Central memory CD4-positive, alpha-beta T cell (primary cell): ENCODE measurements around the gene EWSR1.
A peak's percentile ranks its signal among the peaks of the same experiment; 100 is the strongest.

Experiments
- DNase-seq: peaks from one replicate; pipeline ENCODE4 v3.0.0; 2022

The EWSR1 gene

DNA sequence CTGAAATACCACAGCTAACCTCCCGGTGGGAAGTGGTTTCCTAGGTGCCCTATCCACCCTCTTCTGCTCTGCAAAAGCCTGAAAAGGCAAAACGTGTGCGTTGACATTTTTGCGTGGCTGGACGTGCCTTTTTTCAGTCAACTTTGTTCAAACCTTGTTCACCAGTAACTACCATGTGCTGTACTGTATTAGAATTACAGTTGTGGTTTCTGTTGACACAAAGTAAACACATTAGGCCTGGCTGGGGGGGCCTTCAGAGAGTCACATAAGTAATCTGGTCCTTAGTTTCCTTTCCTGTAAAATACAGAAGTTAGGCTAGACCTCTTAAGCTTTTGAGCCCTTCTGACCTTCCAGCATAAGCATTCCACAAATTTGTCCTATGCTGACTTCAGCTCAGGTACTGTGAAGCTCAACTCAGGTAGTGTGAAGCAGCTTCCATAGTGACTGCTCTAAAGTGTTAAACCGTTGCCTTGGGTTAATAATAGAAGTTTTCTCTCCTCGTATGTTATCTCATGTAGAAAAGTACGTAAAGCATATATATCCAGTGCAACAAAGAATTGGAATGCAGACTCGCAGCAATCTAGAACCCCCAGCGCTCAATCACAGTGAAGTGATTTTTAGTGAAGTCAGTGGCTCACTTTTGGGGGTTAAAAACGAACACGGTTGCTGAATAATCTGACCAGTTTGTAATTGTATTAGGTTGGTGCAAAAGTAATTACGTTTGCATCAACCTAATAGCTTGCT is 1.8 kb downstream of the EWSR1 start:
- no peak for DNase-seq

DNA sequence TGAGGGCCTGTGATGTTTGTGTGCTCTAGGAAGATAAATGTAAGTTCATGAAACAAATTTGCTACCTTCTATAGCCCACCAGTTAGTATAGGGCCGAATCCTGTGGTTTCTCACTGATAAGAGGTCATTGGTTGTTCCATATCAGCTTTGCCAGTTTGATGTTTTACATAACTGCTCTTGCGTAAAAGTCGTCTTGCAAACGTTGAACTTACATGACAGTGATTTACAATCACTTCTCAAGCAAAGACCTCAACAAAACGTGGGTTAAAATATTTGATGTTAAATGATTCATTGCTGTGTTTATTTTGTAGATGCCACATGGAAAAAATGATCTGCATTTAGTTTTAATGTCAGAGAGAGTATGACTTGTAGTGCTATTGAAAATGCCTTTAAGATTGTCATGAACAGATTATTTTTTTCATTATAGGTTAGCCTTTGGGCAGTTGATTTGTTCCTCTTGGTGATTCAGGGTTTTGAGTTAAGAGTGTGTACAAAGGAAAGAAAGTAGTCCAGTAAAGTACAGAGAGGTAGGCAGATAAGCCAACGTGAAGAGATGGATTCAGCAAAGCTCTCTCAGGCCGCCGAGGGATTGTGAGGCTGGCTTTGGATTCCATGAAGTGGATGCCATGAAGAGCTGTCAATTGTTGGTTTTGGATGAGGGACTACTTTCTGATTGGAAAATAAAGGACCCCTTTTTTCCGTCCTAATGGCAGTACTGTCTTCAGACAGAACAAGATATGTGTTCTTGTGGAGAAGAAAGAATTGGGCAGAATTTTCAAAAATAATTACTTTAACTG is 2.6 kb downstream of the EWSR1 start:
- DNase-seq, result no peak

DNA sequence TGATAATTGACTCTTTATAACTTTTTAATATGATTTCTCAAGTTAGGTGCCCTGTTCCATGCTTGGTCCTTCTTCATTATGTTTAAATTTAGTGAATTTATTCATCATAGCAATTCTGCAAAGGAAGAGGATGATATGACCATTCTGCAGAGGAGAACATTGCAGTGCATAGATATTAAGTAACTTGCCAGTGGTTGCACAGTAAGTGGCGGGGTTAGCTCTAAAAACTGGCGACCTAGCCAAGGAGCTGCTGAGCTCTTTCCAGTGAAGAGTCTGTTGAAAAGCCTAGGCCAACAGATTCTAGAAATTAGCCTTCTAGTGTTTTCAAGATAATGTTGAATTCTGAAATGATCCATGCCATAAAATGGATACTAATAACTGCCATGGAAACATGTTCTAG is 4.6 kb downstream of the EWSR1 start:
- DNase-seq, result no peak

DNA sequence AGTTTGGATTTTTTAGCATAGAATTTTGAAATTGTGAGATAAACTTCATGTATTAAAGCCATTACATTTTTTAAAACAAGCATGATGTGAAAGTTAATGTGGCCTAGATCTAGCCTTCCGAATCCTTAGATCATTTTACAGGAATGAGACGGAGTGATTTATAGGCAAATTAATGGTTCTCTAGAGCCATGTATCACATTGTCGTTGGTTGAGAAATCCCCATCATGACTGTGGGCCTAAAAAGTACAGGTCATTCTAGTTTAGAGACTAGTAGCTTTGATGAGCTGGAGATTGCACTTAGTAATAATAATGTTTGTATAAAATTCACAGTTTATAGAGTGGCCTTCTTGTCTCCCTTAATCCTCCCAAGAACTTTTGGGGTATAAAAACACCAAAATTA is 7.1 kb downstream of the EWSR1 start:
- DNase-seq, result no peak

DNA sequence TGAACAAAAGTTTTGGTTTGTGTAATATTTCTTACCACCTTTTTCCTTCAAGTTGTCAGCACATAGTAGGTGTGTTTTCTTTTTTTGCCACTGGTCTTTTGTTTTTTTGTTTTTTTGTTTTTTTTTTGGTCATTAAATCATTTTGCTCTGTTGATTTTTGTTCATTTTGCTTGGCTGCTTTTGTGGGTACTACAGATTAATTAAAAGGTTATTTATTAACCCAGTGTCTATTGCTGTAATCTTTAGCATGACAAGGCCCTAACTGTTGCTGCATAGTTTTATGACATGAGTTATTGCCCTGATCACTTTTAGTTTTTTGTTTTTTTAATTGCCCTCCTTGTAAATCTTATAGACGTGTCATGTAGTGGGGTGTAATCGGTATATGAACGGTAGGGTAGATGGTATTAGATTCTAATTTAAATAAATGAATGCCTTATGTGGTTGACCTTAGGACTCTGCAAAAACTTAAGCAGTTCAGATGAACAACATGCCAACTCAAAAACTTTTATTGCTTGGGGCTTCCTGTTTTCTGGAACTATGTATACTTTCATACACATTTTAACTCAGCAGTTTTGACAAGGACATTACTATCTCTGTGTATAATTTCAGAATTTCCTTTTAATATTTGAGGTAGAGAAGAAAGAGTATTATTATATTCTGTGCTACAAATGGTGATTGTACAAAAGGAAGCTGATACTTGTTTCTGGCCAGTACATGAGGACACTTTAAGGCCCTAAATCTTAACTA is 7.9 kb downstream of the EWSR1 start:
- DNase-seq, result no peak

DNA sequence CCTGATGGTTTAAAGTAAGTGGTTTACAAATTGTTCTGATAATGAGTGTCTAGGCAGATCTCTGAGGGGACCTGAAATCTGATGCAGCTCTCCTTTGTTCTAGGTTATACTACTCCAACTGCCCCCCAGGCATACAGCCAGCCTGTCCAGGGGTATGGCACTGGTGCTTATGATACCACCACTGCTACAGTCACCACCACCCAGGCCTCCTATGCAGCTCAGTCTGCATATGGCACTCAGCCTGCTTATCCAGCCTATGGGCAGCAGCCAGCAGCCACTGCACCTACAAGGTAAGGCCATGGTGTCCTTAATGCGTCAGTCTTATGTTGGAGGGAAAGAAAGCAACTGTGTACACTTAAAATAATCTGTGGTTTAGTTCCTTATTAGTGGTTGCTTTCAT is 9.9 kb downstream of the EWSR1 start:
- no peak for DNase-seq

DNA sequence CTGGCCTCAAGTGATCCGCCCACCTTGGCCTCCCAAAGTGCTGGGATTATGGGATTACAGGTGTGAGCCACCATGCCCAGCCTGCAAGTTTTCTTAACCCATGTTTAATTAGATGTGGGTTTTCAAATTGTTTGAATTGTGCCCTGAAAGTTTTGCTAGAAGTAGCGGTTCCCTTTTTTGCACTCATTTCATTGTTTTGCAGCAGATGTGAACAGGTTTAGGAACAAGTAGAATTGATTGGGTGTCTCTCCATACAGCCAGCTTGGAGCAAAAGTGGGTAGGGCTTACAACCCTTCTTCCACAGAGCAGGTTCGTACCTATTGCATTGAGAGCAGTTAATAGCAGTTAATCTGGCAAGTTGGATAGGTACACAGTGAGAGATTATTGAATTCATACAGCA is 16.1 kb downstream of the EWSR1 start:
- no peak for DNase-seq

DNA sequence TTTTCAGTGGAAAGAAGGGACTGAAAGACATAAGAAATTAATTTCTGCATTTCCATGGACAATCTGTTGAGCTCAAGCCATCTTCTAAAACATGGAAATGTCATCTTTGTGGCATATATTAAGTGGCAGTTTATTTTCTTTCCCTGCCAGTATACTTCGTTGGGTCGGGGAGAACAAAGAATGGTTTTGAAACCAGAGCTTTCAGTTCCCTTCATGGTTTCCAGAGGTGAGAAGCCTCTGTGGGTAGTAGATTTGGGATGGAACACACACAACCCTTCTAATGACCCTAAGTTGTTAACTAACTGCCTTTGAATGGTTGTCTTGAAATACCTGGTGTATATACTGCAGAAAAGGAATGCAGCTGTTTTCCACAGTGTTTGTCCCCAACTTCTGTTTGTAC is 20.8 kb downstream of the EWSR1 start:
- no peak for DNase-seq

DNA sequence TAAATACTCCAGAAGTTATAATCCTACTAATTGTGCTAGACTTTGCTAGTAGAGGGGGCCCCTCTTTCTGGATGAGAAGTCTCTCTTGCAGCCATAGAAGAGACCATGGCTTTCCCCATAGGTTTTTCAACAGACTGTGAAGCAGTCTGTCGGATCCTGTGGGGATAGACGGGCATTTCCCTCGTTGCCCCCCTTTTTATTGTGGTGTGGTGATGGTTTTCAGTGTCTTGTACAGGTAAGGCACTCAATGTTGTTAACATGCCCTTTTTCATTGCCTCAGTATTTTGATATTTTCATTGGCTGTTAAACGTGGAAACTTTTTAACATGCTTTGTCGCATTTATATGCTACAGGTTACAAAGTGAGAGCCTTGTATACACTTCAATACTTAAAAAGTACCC is 22.0 kb downstream of the EWSR1 start:
- no peak for DNase-seq

DNA sequence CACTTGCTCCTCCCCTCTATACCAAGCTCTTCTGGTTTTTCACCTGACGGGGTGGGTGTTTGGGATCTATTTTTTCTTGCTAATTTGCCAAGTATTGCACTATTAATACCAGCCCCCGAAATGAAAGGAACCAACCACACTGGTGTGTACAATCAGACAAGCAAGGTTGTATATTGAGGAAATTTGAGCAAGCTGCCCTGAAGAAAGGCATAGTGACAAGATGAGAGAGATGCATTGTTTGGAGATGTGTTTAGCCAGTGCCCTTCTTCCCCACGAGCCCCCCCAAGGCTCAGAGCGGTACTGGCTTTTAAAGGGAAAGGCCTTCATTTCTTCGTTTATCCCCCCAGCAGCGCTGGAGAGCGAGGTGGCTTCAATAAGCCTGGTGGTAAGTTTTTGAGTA is 23.1 kb downstream of the EWSR1 start:
- DNase-seq, result no peak

DNA sequence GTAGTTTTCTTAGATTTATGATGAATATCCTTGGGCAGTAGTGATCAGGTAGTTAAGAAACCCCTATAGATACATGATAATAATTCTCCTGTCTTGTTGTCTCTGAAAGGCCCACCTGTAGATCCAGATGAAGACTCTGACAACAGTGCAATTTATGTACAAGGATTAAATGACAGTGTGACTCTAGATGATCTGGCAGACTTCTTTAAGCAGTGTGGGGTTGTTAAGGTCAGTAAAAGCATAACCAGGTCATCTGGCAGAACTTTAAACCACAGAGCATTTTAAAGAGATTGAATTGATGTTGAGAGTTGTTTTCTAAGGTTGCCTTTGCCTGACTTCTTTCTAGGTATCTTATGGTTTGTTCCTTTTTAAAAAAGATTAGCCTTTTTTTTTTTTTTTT is 24.3 kb downstream of the EWSR1 start:
- no peak for DNase-seq

DNA sequence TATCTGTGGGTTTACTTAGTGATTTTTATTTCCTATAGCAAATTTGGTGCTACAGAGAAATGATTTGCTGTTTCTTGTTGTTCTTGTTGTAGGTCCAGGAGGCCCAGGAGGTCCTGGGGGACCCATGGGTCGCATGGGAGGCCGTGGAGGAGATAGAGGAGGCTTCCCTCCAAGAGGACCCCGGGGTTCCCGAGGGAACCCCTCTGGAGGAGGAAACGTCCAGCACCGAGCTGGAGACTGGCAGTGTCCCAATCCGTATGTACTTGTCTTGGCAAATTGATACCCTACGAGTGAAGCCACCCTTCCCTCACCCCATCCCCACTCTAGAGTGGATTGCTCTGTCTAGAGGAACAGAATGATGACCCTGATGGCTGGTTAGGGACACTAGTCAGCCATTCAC is 30.6 kb downstream of the EWSR1 start:
- no peak for DNase-seq

DNA sequence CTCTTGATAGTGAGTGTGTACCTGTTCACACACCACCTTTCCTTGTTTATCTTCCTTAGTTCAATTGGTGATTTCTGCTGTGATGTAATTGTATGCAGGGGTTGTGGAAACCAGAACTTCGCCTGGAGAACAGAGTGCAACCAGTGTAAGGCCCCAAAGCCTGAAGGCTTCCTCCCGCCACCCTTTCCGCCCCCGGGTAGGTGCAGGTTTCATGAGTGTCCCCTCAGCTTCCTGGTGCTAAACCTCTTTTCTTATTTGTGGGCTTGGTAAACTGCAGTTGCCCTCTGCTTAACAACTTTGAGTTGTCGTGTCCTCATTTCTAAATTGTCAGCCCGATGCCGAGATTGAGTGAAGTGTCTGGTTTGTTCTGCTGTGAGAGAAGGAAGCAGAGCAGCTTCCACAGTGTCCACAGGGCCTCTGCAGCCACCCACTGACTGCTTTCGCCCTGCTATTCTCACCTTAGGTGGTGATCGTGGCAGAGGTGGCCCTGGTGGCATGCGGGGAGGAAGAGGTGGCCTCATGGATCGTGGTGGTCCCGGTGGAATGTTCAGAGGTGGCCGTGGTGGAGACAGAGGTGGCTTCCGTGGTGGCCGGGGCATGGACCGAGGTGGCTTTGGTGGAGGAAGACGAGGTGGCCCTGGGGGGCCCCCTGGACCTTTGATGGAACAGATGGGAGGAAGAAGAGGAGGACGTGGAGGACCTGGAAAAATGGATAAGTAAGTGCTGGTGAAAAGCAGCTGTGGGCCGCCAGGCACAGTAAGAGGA is 31.2 kb downstream of the EWSR1 start:
- DNase-seq, result no peak

DNA sequence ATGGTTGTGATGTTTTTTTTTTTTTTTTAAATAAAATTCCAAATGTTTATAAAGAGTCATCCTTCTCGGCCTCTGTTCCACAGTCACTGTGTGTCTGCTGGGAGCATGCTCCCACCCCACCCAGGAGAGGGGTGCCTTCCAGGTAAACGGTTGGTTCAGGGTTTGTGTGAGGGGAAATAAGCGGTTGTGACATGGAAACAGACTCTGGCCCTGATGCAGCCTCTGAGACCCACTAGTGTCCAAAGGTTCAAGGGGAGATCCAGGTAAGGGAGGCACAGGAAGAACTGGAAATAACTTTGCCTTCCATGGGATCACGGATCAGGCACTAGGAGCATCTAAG is 32.4 kb downstream of the EWSR1 start:
- DNase-seq, result no peak

DNA sequence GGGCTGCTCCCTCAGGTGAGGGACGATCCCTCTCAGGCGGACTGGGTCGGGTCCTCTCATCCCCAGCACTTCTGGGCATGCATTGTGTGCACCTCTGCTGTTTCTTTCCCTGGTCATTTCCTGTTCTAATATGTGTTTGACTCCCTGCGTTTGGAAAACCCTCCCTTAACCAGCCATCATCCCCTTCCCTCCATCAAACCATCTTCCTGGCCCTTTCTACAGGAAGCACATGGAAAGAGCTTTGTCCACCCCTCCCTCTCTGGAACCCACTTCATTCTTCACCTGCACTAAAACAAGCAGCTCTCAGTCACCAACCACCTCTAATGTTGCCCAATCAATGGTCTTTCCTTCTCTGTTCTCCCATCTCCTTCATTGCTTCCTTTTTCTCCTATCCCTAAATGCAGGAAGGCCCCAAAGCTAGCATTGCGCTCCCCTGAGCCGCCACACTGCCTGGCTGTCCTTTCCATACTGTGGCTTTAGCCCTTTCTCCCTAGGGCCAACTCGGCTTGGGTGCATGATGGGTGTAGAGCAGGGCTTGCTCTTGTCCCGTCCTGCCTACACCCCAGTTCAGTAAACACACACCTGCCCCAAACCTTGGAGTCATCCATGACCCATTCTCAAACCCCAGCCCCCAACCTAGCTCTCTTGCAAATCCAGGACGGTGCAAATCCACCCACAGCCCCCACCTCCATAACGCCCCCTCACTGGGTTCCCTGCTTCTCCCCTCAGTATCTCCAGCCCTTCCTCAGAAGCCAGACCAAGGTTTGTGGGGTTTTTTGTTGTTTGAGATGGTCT is 32.9 kb downstream of the EWSR1 start:
- no peak for DNase-seq

DNA sequence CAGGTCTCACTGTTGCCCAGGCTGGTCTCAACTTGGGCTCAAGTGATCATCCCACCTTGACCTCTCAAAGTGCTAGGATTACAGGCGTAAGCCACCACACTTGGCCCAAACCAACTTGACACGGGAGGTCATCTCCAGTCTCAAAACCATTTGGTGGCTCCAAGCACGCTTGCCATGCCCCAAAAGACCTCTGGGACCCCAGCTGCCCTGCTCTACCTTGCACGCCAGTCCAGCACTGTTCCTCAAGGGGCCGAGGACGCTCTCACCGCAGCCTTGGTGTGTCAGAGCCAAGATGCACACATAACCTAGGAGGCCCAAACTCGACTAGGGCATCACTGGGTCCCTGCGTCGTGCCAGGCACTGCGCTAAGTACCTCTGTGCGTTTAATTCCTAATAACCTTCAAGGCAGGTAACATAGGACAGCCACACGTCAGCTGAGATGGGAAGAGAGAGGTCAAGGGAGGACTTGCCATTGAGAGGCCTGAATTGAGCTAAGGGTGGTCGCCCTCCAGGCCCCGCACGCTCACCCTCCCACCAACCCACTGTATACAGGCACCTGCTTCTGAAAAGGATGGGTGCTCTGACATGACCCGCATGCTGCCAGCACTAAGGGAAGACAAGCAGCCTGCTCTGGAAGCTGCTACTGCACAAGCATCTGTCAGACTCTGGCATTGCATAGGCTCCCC is 33.8 kb downstream of the EWSR1 start:
- no peak for DNase-seq

DNA sequence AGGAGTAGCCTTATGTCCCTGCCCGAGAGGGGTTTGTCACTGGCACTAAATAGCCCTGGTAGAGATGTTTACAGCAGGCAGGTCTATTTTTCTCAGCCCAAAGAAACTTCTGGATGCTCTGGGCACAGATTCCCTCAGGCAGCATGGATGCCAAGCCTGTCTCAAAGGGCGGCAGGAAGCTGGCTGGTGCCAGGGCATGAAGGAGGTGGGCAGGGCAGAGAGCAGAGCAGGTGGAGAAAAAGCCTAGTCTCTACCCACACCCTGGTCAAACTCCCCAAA is 34.3 kb downstream of the EWSR1 start:
- DNase-seq, result no peak

DNA sequence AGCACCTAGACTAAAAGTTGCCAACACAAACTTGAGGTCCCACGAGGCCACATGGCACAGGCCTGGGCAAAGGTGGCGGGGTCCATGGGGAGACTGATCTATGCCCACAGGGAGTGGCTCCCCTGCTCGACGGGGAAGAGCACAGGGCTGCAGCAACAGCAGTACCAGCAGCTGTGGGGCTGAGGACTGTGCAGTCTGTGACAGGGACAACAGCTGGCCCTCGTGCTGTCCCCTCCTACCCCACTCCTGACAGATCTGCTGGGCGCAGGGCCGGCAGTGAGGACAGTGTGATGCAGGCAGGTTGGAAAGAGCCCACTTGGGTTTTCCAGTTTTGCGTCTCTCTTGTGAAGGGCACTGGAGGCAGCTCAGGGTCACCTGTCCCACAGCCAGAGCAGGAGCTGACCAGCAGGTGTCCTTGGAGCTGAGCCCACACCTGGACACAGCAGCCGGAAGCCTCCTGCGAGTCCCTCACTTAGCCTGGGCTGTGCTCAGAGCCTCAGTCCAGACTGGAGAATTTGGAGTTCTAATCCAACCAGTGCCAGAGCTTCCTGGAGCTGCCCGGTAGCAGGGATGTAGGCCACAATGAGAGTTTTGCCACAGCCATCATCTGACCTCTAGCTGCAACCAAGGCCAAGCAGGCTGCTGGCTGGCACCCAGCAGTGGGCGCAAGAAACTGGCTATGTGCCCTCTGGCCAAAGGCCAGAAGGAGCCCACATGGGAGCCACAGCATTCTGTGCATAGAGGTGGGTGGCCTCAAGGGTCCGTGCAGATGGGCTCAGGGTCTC is 34.8 kb downstream of the EWSR1 start:
- DNase-seq, result no peak

DNA sequence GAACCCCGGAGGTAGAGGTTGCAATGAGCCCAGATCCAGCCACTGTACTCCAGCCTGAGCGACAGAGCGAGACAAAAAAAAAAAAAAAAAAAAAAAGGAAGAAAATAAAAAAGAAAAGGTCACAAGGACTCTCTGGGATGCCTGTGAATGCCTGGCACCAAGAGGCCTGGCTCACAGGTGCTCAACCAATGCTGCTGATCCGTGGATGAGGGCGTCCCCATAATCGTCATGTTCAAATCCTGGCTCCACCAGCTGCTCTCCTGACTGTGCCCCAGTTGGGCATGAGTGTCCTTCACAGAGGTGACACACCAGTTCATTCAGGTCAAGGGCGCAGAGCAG is 37.7 kb downstream of the EWSR1 start:
- DNase-seq, result no peak

DNA sequence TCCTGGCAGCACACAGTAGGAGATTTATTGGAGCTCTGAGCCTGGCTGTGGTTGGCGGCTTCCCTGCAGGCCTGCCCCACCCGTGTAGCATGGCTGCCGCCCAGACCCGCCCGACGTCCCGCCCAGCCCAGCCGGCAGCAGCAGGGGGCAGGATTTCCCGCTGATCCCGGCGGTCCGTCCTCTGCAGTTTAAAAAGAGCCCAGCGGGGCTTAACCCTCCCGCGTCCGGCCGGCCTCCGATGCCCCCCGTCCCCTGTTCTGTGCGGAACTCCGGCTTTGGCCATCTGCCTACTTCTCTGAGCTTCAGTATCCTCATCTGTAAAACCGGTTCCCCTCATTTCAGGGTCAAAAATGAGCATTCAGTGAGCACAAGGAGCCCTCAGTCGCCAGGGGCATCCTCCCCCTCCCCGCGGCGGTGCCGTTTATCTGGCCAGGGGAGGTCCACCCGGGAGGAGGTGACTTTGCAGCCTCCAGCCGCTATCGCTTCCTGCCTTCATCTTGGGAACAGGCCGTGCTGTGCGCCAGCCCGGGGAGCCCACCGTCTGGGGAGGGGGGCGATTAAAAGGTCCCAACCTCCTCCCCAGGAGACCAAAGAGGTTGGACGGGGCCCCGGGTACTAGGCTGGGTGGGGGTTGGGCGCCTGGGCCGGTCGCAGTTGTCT is 38.2 kb downstream of the EWSR1 start, which contains the start of gene GAS2L1:
GAS2L1 (plus strand) TSS at position 476 of the 660 bp plus-strand sequence. CDS start 1,456 bp downstream, outside the sequence.
- peak; percentile 27 for DNase-seq
